GM23248 (cell line): Measurements from ENCODE around the gene COBLL1.

Experiments
- EZH2 ChIP-seq: fragments of 200-600 bp; sonication (generic); IDR thresholded peaks from 2 replicates; pipeline ENCODE4 v1.6.1; 2018; ENCODE audit warnings: antibody characterized with exemption, mild to moderate bottlenecking; ENCODE audit not compliant: insufficient read depth, poor library complexity, severe bottlenecking
- EZH2phosphoT487 ChIP-seq: fragments of 200-600 bp; sonication (generic); IDR thresholded peaks from 2 replicates; pipeline ENCODE4 v1.6.1; 2018; ENCODE audit warnings: antibody characterized with exemption, moderate library complexity, mild to moderate bottlenecking, low read depth; ENCODE audit not compliant: insufficient read depth

DNA sequence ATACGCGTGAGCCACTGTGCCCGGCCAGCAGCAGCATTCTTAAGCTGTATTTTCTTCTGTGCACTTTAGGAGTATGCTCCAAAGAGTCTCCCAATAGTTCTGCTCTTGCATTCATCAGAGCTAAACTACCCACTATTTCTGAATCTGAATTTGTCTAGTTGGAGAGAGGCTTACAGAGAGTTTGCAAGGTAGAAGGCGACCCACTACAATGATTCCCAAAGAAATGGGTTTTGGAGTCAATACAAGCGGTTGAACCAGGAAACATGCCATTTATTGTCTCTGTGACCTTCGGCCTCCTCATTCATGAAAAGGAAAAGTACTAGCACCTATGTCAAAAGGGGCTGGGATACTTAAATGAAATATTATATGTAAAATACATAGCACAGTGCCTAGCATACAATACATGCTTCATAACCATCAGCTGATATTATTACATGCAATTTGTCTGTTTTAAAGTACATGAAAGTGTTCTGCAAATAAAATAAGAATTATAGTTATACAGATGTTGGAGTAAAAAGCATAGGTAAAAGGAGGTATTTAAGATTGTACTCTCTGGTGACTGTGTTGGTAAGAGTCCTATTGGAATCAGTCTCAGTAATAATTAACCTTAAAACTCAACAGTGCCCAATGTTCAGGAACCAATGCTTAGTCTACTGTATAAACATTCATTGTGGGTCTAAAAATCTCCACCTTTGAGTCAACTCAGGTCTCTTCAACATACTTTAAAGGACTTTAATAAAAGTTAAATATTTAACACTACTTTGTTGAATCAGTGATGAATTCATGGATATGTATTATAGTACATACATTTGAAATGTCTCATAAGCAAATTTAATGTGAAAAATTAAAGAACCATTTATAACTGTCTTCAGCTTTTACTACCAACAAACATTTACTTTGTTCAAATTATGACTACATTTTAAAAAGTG, 130.5 kb downstream of the COBLL1 start:
- TF ChIP-seq EZH2 (no peak), EZH2phosphoT487 (no peak)
